PC-3 (cell line): Measurements from ENCODE around the gene TAF4. TPM values are rescaled to one million over a fixed set of nuclear protein-coding genes. Genes with fewer than 3 reads are reported as not detected.
A peak's percentile ranks its signal among the peaks of the same experiment; 100 is the strongest.

ENCODE experiments used
- ATAC-seq: fragments of 200-7000 bp; cut with Tn5 transposase; 2 replicates; pipeline ENCODE4 v1.9.1; 2020; ENCODE audit warnings: mild to moderate bottlenecking, moderate library complexity
- BruUV-seq: library from RNA; stranded (reverse); fragments of 400-500 nt; replicated peaks from 2 replicates; lab custom pipeline; 2021; lab: Mats Ljungman, UMichigan
- CTCF ChIA-PET: fragments of 300-600 bp; sonication (Branson Sonifier 250); formaldehyde crosslinking; loops from one replicate; lab custom pipeline; 2022; ENCODE audit warnings: antibody characterized with exemption; lab: Charles Lee
- POLR2A ChIA-PET: fragments of 300-600 bp; sonication (Branson Sonifier 250); formaldehyde crosslinking; loops from one replicate; lab custom pipeline; 2022; ENCODE audit warnings: antibody characterized with exemption; ENCODE audit not compliant: unreplicated experiment; lab: Charles Lee
- DNase-seq: peaks from one replicate; pipeline ENCODE4 v3.0.0-alpha.2; 2015
- H2AFZ ChIP-seq: fragments of 300-600 bp; sonication (generic); 2 replicates; pipeline ENCODE4 v1.6.0; 2016; ENCODE audit warnings: antibody characterized with exemption, low read length
- H3F3A ChIP-seq: fragments of 300-600 bp; sonication (generic); one replicate; pipeline ENCODE4 v1.6.0; 2017; ENCODE audit warnings: antibody characterized with exemption, low read length, control low read depth, mild to moderate bottlenecking; ENCODE audit not compliant: unreplicated experiment
- H3K27ac ChIP-seq: fragments of 300-600 bp; sonication (generic); 2 replicates; pipeline ENCODE4 v1.5.1; 2016; ENCODE audit warnings: mild to moderate bottlenecking, low read length
- H3K27me3 ChIP-seq: fragments of 300-600 bp; sonication (generic); 2 replicates; pipeline ENCODE4 v1.6.1; 2016; ENCODE audit warnings: low read length, mixed read lengths
- H3K36me3 ChIP-seq: fragments of 300-600 bp; sonication (generic); 2 replicates; pipeline ENCODE4 v1.6.1; 2016; ENCODE audit warnings: low read depth, mixed run types, low read length, mixed read lengths
- H3K4me1 ChIP-seq: fragments of 300-600 bp; sonication (generic); 2 replicates; pipeline ENCODE4 v1.5.1; 2016; ENCODE audit warnings: low read length; ENCODE audit not compliant: insufficient read depth
- H3K4me2 ChIP-seq: fragments of 300-600 bp; sonication (generic); 2 replicates; pipeline ENCODE4 v1.6.0; 2016; ENCODE audit warnings: low read length
- H3K4me3 ChIP-seq: fragments of 300-600 bp; sonication (generic); 2 replicates; pipeline ENCODE4 v1.5.1; 2016; ENCODE audit warnings: mild to moderate bottlenecking, low read length, mixed read lengths
- H3K79me2 ChIP-seq: fragments of 300-600 bp; sonication (generic); 2 replicates; pipeline ENCODE4 v1.6.1; 2017; ENCODE audit warnings: low read length, mixed read lengths
- H3K9ac ChIP-seq: fragments of 300-600 bp; sonication (generic); 2 replicates; pipeline ENCODE4 v1.6.0; 2016; ENCODE audit warnings: mild to moderate bottlenecking, low read length
- H3K9me2 ChIP-seq: fragments of 300-600 bp; sonication (generic); replicated peaks from 2 replicates; pipeline ENCODE4 v1.6.1; 2016; ENCODE audit warnings: mixed run types, low read length, mixed read lengths
- H3K9me3 ChIP-seq: fragments of 300-600 bp; sonication (generic); 2 replicates; pipeline ENCODE4 v1.6.1; 2016; ENCODE audit warnings: low read length, mixed read lengths
- H4K20me1 ChIP-seq: fragments of 300-600 bp; sonication (generic); 2 replicates; pipeline ENCODE4 v1.6.1; 2016; ENCODE audit warnings: low read length, mixed read lengths
- EZH2 ChIP-seq: fragments of 300-600 bp; sonication (generic); IDR thresholded peaks from one replicate; pipeline ENCODE4 v1.6.1; 2017; ENCODE audit warnings: antibody characterized with exemption, mild to moderate bottlenecking, low read length; ENCODE audit not compliant: unreplicated experiment
- EZH2phosphoT487 ChIP-seq: fragments of 300-600 bp; sonication (generic); IDR thresholded peaks from 2 replicates; pipeline ENCODE4 v1.6.1; 2018; ENCODE audit warnings: mild to moderate bottlenecking, antibody characterized with exemption, low read length, borderline replicate concordance
- intact Hi-C: fragments of 100-400 bp; cut with micrococcal nuclease; formaldehyde crosslinking; loops from 2 replicates; pipeline ENCODE4 v1.9.0; 2023
- total RNA-seq: library from RNA; depleted of rRNA; stranded (reverse); fragments of >200 nt; gene quantifications from 2 replicates; pipeline ENCODE4 v1.2.3, GENCODE V29; 2014
- TF ChIP-seq, protein P1 (sequence below): fragments of 300-600 bp; sonication (generic); conservative IDR thresholded peaks from 2 replicates; pipeline ENCODE4 v1.5.1; 2017; ENCODE audit warnings: antibody characterized with exemption, low read depth, mild to moderate bottlenecking, low read length

The TAF4 gene
- total RNA-seq, 1 experiment from 2014 or later, result 9.6 TPM

- CTCF ChIA-PET, result no interaction called here
- Histone ChIP-seq H2AFZ (no peak overlapping the region), H3K9me2 (no peaks in the 10 kb centered on the region), H3K4me2 (peak overlapping the region; percentile 91), H3K9me3 (no peaks in the 10 kb centered on the region), H3K27ac (no peak overlapping the region), H4K20me1 (peaks cover 45% of the 10 kb centered on the region), H3K27me3 (no peaks in the 10 kb centered on the region), H3K9ac (no peak overlapping the region), H3K4me1 (peaks cover 25% of the 10 kb centered on the region), H3F3A (no peaks in the 10 kb centered on the region), H3K36me3 (no peaks in the 10 kb centered on the region), H3K4me3 (peak overlapping the region; percentile 71; the same call in 1 of the 2 replicates), H3K79me2 (peaks cover 58% of the 10 kb centered on the region)
- POLR2A ChIA-PET, result no interaction called here
- intact Hi-C loops, result loop anchor here (10.0 kb wide), 1 partner anchor 48 kb away; no protein-coding TSS in a partner anchor
- ATAC-seq (no peak), DNase-seq (no peak)
- TF ChIP-seq EZH2 (no peak), EZH2phosphoT487 (no peak)
- TF ChIP-seq, protein P1, sequence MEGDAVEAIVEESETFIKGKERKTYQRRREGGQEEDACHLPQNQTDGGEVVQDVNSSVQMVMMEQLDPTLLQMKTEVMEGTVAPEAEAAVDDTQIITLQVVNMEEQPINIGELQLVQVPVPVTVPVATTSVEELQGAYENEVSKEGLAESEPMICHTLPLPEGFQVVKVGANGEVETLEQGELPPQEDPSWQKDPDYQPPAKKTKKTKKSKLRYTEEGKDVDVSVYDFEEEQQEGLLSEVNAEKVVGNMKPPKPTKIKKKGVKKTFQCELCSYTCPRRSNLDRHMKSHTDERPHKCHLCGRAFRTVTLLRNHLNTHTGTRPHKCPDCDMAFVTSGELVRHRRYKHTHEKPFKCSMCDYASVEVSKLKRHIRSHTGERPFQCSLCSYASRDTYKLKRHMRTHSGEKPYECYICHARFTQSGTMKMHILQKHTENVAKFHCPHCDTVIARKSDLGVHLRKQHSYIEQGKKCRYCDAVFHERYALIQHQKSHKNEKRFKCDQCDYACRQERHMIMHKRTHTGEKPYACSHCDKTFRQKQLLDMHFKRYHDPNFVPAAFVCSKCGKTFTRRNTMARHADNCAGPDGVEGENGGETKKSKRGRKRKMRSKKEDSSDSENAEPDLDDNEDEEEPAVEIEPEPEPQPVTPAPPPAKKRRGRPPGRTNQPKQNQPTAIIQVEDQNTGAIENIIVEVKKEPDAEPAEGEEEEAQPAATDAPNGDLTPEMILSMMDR, result no peak
- BruUV-seq, result TSS peak; percentile 48
Measured at GRCh38 chr20:62062661-62063314, 2.9 kb downstream of the TAF4 start.

- Histone ChIP-seq H3K4me2 (peak overlapping the region; percentile 91; the same call in 1 of the 2 replicates), H2AFZ (no peak overlapping the region), H3K36me3 (no peaks in the 10 kb centered on the region), H3K9me2 (no peaks in the 10 kb centered on the region), H3K4me3 (no peak overlapping the region), H3F3A (no peaks in the 10 kb centered on the region), H3K27me3 (no peaks in the 10 kb centered on the region), H3K79me2 (peaks cover 64% of the 10 kb centered on the region), H4K20me1 (peaks cover 45% of the 10 kb centered on the region), H3K27ac (no peak overlapping the region), H3K4me1 (peaks cover 23% of the 10 kb centered on the region), H3K9ac (no peak overlapping the region), H3K9me3 (no peaks in the 10 kb centered on the region)
- no peak for TF ChIP-seq EZH2phosphoT487
- no peak for TF ChIP-seq EZH2
- TF ChIP-seq, protein P1, result no peak
- no peak for ATAC-seq
- ChIA-PET CTCF (no interaction called here), POLR2A (no interaction called here)
- intact Hi-C loops, result loop anchor here (10.0 kb wide), 1 partner anchor 47 kb away; no protein-coding TSS in a partner anchor
- DNase-seq, result no peak
- BruUV-seq, result no TSS peak
Measured at GRCh38 chr20:62061851-62062423, 3.7 kb downstream of the TAF4 start.
